HepG2 (cell line): ENCODE results near the gene SMAD3. TPM values are rescaled to one million over a fixed set of nuclear protein-coding genes. Genes with fewer than 3 reads are reported as not detected.

Experiments used
- ATAC-seq: fragments of 200-7000 bp; cut with Tn5 transposase; 3 replicates; pipeline ENCODE4 v1.9.1; 2020; ENCODE audit warnings: mild to moderate bottlenecking, moderate library complexity
- BruUV-seq: library from RNA; stranded (reverse); fragments of 400-500 nt; replicated peaks from 2 replicates; lab custom pipeline; 2021; lab: Mats Ljungman, UMichigan
- CTCF ChIA-PET: fragments of 300-600 bp; formaldehyde crosslinking; extraction: SDS; loops from one replicate; lab custom pipeline; 2021; ENCODE audit warnings: low total read pairs, inconsistent platforms, low intra/inter-chr PET ratio; lab: Yijun Ruan, JAX
- POLR2A ChIA-PET: fragments of 350-600 bp; sonication (Branson Sonifier 250); formaldehyde crosslinking; loops from one replicate; lab custom pipeline; 2020; ENCODE audit warnings: antibody characterized with exemption, inconsistent platforms; lab: Yijun Ruan, JAX
- DNase-seq: peaks from one replicate; pipeline ENCODE4 v3.0.0-alpha.2; 2015; ENCODE audit warnings: low spot score
- FAIRE-seq: peaks from 3 replicates; lab custom pipeline; 2011; peaks lifted over from hg19 to GRCh38; lab: Jason Lieb, UNC
- H2AFZ ChIP-seq: one replicate; pipeline ENCODE4 v1.6.1; 2011; ENCODE audit warnings: low read length, inconsistent platforms
- H3K27ac ChIP-seq: fragments of 300-600 bp; 3 replicates; pipeline ENCODE4 v1.8.0; 2011; ENCODE audit warnings: mixed run types, mild to moderate bottlenecking, mixed read lengths, low read length, inconsistent platforms; ENCODE audit not compliant: insufficient read depth; ENCODE audit errors: extremely low read length
- H3K27me3 ChIP-seq, 2 experiments: fragments of 200-600 bp in 1 of 2; 2 replicates in 1 of 2; 3 replicates in 1 of 2; pipeline versions ENCODE4 v1.6.0 to v1.8.0; 2011; ENCODE audit warnings: low read length in 2 of 2, mild to moderate bottlenecking in 2 of 2, moderate library complexity in 2 of 2, inconsistent platforms in 1 of 2; ENCODE audit not compliant: insufficient read depth in 2 of 2, control insufficient read depth in 1 of 2
- H3K36me3 ChIP-seq, 2 experiments: fragments of 200-600 bp in 1 of 2; replicated peaks in 1 of 2; 2 replicates in 1 of 2; 3 replicates in 1 of 2; pipeline versions ENCODE4 v1.5.1 to v1.8.0; 2011; ENCODE audit warnings: low read length in 2 of 2, inconsistent platforms in 1 of 2; ENCODE audit not compliant: insufficient read depth in 2 of 2, control insufficient read depth in 1 of 2
- H3K4me1 ChIP-seq: 2 replicates; pipeline ENCODE4 v1.5.1; 2012; ENCODE audit warnings: low read length, inconsistent platforms; ENCODE audit not compliant: insufficient read depth
- H3K4me2 ChIP-seq: 2 replicates; pipeline ENCODE4 v1.6.0; 2011; ENCODE audit warnings: low read depth, low read length, inconsistent platforms
- H3K4me3 ChIP-seq, 3 experiments: fragments of 200-600 bp in 1 of 3; sonication (generic), shearing (Covaris generic) in 1 of 3; replicated peaks in 1 of 3; 2 replicates each; pipeline ENCODE4 v1.5.1; 2011 to 2016; ENCODE audit warnings: low read length in 3 of 3, inconsistent platforms in 2 of 3, low read depth in 2 of 3, mild to moderate bottlenecking in 2 of 3, control low read depth in 1 of 3, mixed read lengths in 1 of 3; ENCODE audit not compliant: insufficient read depth in 1 of 3
- H3K79me2 ChIP-seq: one replicate; pipeline ENCODE4 v1.6.1; 2011; ENCODE audit warnings: low read length, inconsistent platforms; ENCODE audit not compliant: insufficient read depth
- H3K9ac ChIP-seq: 2 replicates; pipeline ENCODE4 v1.6.0; 2011; ENCODE audit warnings: mild to moderate bottlenecking, low read depth, low read length, inconsistent platforms; ENCODE audit not compliant: insufficient read depth
- H3K9me3 ChIP-seq: 2 replicates; pipeline ENCODE4 v1.5.1; 2012; ENCODE audit warnings: mild to moderate bottlenecking, low read length
- H4K20me1 ChIP-seq: 2 replicates; pipeline ENCODE4 v1.6.0; 2011; ENCODE audit warnings: inconsistent platforms, mild to moderate bottlenecking, low read length, moderate library complexity; ENCODE audit not compliant: insufficient read depth
- CCDC6 ChIP-seq: sonication (generic); formaldehyde crosslinking; IDR thresholded peaks from 2 replicates; pipeline ENCODE4 v1.8.1; 2022; ENCODE audit warnings: mild to moderate bottlenecking, missing genetic modification reagents, moderate library complexity
- DBP ChIP-seq: sonication (generic); formaldehyde crosslinking; IDR thresholded peaks from 2 replicates; pipeline ENCODE4 v1.4.0; 2020; ENCODE audit warnings: missing genetic modification reagents; ENCODE audit errors: not compliant biosample characterization
- PHF21A ChIP-seq: sonication (generic); formaldehyde crosslinking; IDR thresholded peaks from 2 replicates; pipeline ENCODE4 v1.5.0; 2020; ENCODE audit warnings: mild to moderate bottlenecking, missing genetic modification reagents
- SOX6 ChIP-seq, 2 experiments: fragments of 450-650 bp in 1 of 2; sonication (generic) in 1 of 2; formaldehyde crosslinking in 1 of 2; IDR thresholded peaks; 2 replicates each; pipeline versions ENCODE4 v1.4.0 to v1.6.1; 2017 to 2020; ENCODE audit warnings: antibody characterized with exemption in 1 of 2, mild to moderate bottlenecking in 1 of 2, missing genetic modification reagents in 1 of 2
- ZBTB7B ChIP-seq: sonication (generic); formaldehyde crosslinking; IDR thresholded peaks from 2 replicates; pipeline ENCODE4 v1.4.0; 2020; ENCODE audit warnings: missing genetic modification reagents
- ZNF616 ChIP-seq: sonication (generic); formaldehyde crosslinking; IDR thresholded peaks from 2 replicates; pipeline ENCODE4 v1.5.0; 2020; ENCODE audit warnings: low read depth, mild to moderate bottlenecking, missing genetic modification reagents
- ZNF687 ChIP-seq: sonication (generic); formaldehyde crosslinking; IDR thresholded peaks from 2 replicates; pipeline ENCODE4 v1.5.1; 2020; ENCODE audit warnings: mild to moderate bottlenecking, missing genetic modification reagents, moderate library complexity
- WGBS: methylation state at CpG from one replicate; pipeline ENCODE4 v1.1.6; 2017; ENCODE audit warnings: low lambda C conversion rate; 5-methylcytosine and 5-hydroxymethylcytosine counted together
- in situ Hi-C: cut with HindIII; loops from 2 replicates; pipeline ENCODE4 v1.10.0; 2017; ENCODE audit warnings: low pct_unique_long_range_greater_than_20kb; ENCODE audit not compliant: extremely low pct_ligation_motif_present
- intact Hi-C: fragments of 100-400 bp; cut with micrococcal nuclease; formaldehyde crosslinking; loops from one replicate; pipeline ENCODE4 v1.10.0; 2022; ENCODE audit not compliant: unreplicated experiment
- polyA plus RNA-seq, 8 experiments: library from polyadenylated mRNA; depleted of rRNA in 3 of 8; stranded (reverse) in 7 of 8; unstranded in 1 of 8; fragments of >200 nt; fragmentation: Illumina TruSeq in 4 of 8; extraction: Trizol in 4 of 8; gene quantifications; 2 replicates each; pipeline versions ENCODE4 v1.2.1 to v1.2.3, GENCODE V29; 2011 to 2016; ENCODE audit warnings: low read depth in 4 of 8, missing spikeins in 1 of 8, mixed read lengths in 1 of 8; ENCODE audit not compliant: insufficient read depth in 1 of 8
- total RNA-seq, 5 experiments: library from RNA; depleted of rRNA; stranded (reverse); fragments of >200 nt; fragmentation: Illumina TruSeq; extraction: Trizol; gene quantifications; 2 replicates each; pipeline ENCODE4 v1.2.3, GENCODE V29; 2016; ENCODE audit warnings: low read depth in 1 of 5

Gene SMAD3
- total and polyA plus RNA-seq, 2 of the 13 experiments (the other 11 are each of a cell fraction or from before 2014, with no cell fraction given): 8.6 to 56.3 TPM

GRCh38 chr15:67134871-67135492 is 69.6 kb downstream of the SMAD3 start:
- no TSS peak for BruUV-seq
- ChIA-PET CTCF (no interaction called here), POLR2A (interaction anchor here (1.3 to 4.1 kb wide), 10 partner anchors 11 to 87 kb away, joined by 4 to 37 read pairs (median 8); partner anchors contain the start of gene SMAD3)
- peak overlapping the region in 1 of 3 experiments; percentile 44; a peak in 2 of 6 replicates for H3K4me3 ChIP-seq
- H3K27me3 ChIP-seq: no peaks in the 10 kb centered on the region
- H3K79me2 ChIP-seq: peaks cover 84% of the 10 kb centered on the region
- H2AFZ ChIP-seq: no peak overlapping the region
- in situ Hi-C loops (loop anchor here (5.0 kb wide), 1 partner anchor 73 kb away; no protein-coding TSS in a partner anchor), intact Hi-C loops (loop anchor here (1.0 to 2.0 kb wide), 2 partner anchors 28 to 30 kb away; no protein-coding TSS in a partner anchor)
- H3K36me3 ChIP-seq: peaks cover 2 to 9% of the 10 kb centered on the region in 2 experiments; a peak in 4 of 5 replicates
- FAIRE-seq (no peak), DNase-seq (no peak), ATAC-seq (peak; percentile 40)
- H3K4me1 ChIP-seq: peaks cover 87% of the 10 kb centered on the region
- H4K20me1 ChIP-seq: peaks cover 81% of the 10 kb centered on the region
- H3K9me3 ChIP-seq: no peaks in the 10 kb centered on the region
- H3K9ac ChIP-seq: 0 out of 2 replicates have a peak overlapping the region, but pooled peaks have one; percentile 19
- H3K4me2 ChIP-seq: peak overlapping the region; percentile 65
- TF ChIP-seq SOX6 (IDR thresholded peaks at IDR 0.05) (no peak), SOX6 (CRISPR knock-in tag; IDR thresholded peaks at IDR 0.05) (0 out of 2 replicates have a peak, but pooled peaks have one; percentile 7), ZBTB7B (CRISPR knock-in tag) (0 out of 2 replicates have a peak, but pooled peaks have one; percentile 5), CCDC6 (CRISPR knock-in tag) (no peak), ZNF687 (CRISPR knock-in tag) (peak; percentile 30), DBP (CRISPR knock-in tag) (no peak), ZNF616 (no peak), PHF21A (CRISPR knock-in tag) (0 out of 2 replicates have a peak, but pooled peaks have one; percentile 15)
- TF ChIP-seq, all 625 proteins: peak for 4
- H3K27ac ChIP-seq: peak overlapping the region; percentile 60
- WGBS: 2% methylated on average over 4 of the region's 4 CpGs
